IMR-90 (cell line): ENCODE data around the gene CARF. TPM values are rescaled to one million over a fixed set of nuclear protein-coding genes. Genes with fewer than 3 reads are reported as not detected.

Experiments
- ATAC-seq: fragments of 200-7000 bp; cut with Tn5 transposase; 2 replicates; pipeline ENCODE4 v1.9.1; 2020; ENCODE audit warnings: low read depth, mild to moderate bottlenecking, moderate library complexity
- BruUV-seq: library from RNA; stranded (reverse); fragments of 400-500 nt; replicated peaks from 2 replicates; lab custom pipeline; 2021; lab: Mats Ljungman, UMichigan
- CTCF ChIA-PET: fragments of 300-600 bp; formaldehyde crosslinking; extraction: SDS; loops from one replicate; lab custom pipeline; 2021; ENCODE audit warnings: antibody characterized with exemption; lab: Yijun Ruan, JAX
- POLR2A ChIA-PET: fragments of 300-600 bp; sonication (Branson Sonifier 250); formaldehyde crosslinking; loops from one replicate; lab custom pipeline; 2022; ENCODE audit warnings: antibody characterized with exemption; ENCODE audit not compliant: unreplicated experiment; lab: Charles Lee
- DNase-seq: peaks from one replicate; pipeline ENCODE4 v3.0.0; 2013
- H2AFZ ChIP-seq: replicated peaks from 2 replicates; pipeline ENCODE3; 2013; ENCODE audit warnings: low read length, mild to moderate bottlenecking; ENCODE audit not compliant: poor library complexity
- H2AK5ac ChIP-seq: 2 replicates; pipeline ENCODE4 v1.6.1; 2013; ENCODE audit warnings: low read depth, low read length, inconsistent platforms
- H2AK9ac ChIP-seq: replicated peaks from 2 replicates; pipeline ENCODE3; 2013; ENCODE audit warnings: mild to moderate bottlenecking, low read depth, low read length, moderate library complexity; ENCODE audit not compliant: poor library complexity
- H2BK120ac ChIP-seq: 2 replicates; pipeline ENCODE4 v1.6.1; 2013; ENCODE audit warnings: low read depth, low read length, inconsistent platforms
- H2BK15ac ChIP-seq: 3 replicates; pipeline ENCODE4 v1.6.1; 2013; ENCODE audit warnings: low read depth, low read length, inconsistent platforms
- H2BK20ac ChIP-seq: 2 replicates; pipeline ENCODE4 v1.6.1; 2013; ENCODE audit warnings: low read depth, mild to moderate bottlenecking, inconsistent platforms, low read length, moderate library complexity
- H2BK5ac ChIP-seq: 2 replicates; pipeline ENCODE4 v1.6.1; 2013; ENCODE audit warnings: mild to moderate bottlenecking, low read depth, low read length, inconsistent platforms; ENCODE audit not compliant: poor library complexity, severe bottlenecking
- H3K14ac ChIP-seq: replicated peaks from 2 replicates; pipeline ENCODE4 v1.6.1; 2013; ENCODE audit warnings: low read depth, low read length, inconsistent platforms
- H3K18ac ChIP-seq: 2 replicates; pipeline ENCODE4 v1.6.1; 2013; ENCODE audit warnings: low read depth, low read length, control low read depth
- H3K23ac ChIP-seq: 2 replicates; pipeline ENCODE4 v1.6.1; 2013; ENCODE audit warnings: low read depth, low read length, inconsistent platforms
- H3K27ac ChIP-seq: 2 replicates; pipeline ENCODE4 v1.5.1; 2013; ENCODE audit warnings: mild to moderate bottlenecking, control low read depth, low read length; ENCODE audit not compliant: insufficient read depth
- H3K27me3 ChIP-seq: 2 replicates; pipeline ENCODE4 v1.6.1; 2013; ENCODE audit warnings: low read length; ENCODE audit not compliant: control insufficient read depth, insufficient read depth
- H3K36me3 ChIP-seq: 2 replicates; pipeline ENCODE4 v1.6.1; 2013; ENCODE audit warnings: low read length, mixed read lengths; ENCODE audit not compliant: control insufficient read depth, insufficient read depth
- H3K4ac ChIP-seq: 2 replicates; pipeline ENCODE4 v1.6.1; 2013; ENCODE audit warnings: low read depth, low read length, inconsistent platforms
- H3K4me1 ChIP-seq: 2 replicates; pipeline ENCODE4 v1.6.1; 2013; ENCODE audit warnings: low read length, mixed read lengths; ENCODE audit not compliant: control insufficient read depth, insufficient read depth
- H3K4me2 ChIP-seq: 2 replicates; pipeline ENCODE4 v1.6.1; 2013; ENCODE audit warnings: low read depth, mild to moderate bottlenecking, control low read depth, low read length, moderate library complexity
- H3K4me3 ChIP-seq: 2 replicates; pipeline ENCODE4 v1.5.1; 2013; ENCODE audit warnings: low read depth, mild to moderate bottlenecking, control low read depth, low read length, moderate library complexity; ENCODE audit not compliant: insufficient read depth
- H3K56ac ChIP-seq: 2 replicates; pipeline ENCODE4 v1.6.1; 2013; ENCODE audit warnings: low read length, inconsistent platforms; ENCODE audit not compliant: insufficient read depth; ENCODE audit errors: extremely low read depth
- H3K79me1 ChIP-seq, 2 experiments: 2 replicates each; pipeline ENCODE4 v1.6.1; 2013; ENCODE audit warnings: low read length in 2 of 2, inconsistent platforms in 1 of 2, low read depth in 1 of 2
- H3K9ac ChIP-seq: 2 replicates; pipeline ENCODE4 v1.6.1; 2013; ENCODE audit warnings: low read depth, low read length, control low read depth
- H3K9me1 ChIP-seq: 2 replicates; pipeline ENCODE4 v1.6.1; 2013; ENCODE audit warnings: low read length, inconsistent platforms; ENCODE audit not compliant: insufficient read depth
- H3K9me3 ChIP-seq: 2 replicates; pipeline ENCODE4 v1.6.1; 2013; ENCODE audit warnings: low read length; ENCODE audit not compliant: control insufficient read depth, insufficient read depth
- H4K20me1 ChIP-seq: 2 replicates; pipeline ENCODE4 v1.6.1; 2013; ENCODE audit warnings: low read length, inconsistent platforms; ENCODE audit not compliant: insufficient read depth
- H4K5ac ChIP-seq: 2 replicates; pipeline ENCODE4 v1.6.1; 2013; ENCODE audit warnings: mild to moderate bottlenecking, low read depth, low read length, control low read depth
- H4K8ac ChIP-seq, 2 experiments: 2 replicates each; pipeline ENCODE4 v1.6.1; 2013; ENCODE audit warnings: low read depth in 2 of 2, low read length in 2 of 2, control low read depth in 1 of 2, inconsistent platforms in 1 of 2
- H4K91ac ChIP-seq: 2 replicates; pipeline ENCODE4 v1.6.1; 2013; ENCODE audit warnings: low read depth, low read length, inconsistent platforms; ENCODE audit not compliant: insufficient read depth
- CHD1 ChIP-seq: IDR thresholded peaks from 2 replicates; pipeline ENCODE4 v1.6.1; 2012; ENCODE audit warnings: low read depth, low read length, improper control_type of control experiment
- MAFK ChIP-seq: IDR thresholded peaks from 2 replicates; pipeline ENCODE4 v1.6.1; 2012; ENCODE audit warnings: low read depth, low read length, improper control_type of control experiment
- MXI1 ChIP-seq: IDR thresholded peaks from 2 replicates; pipeline ENCODE4 v1.6.1; 2012; ENCODE audit warnings: low read depth, mild to moderate bottlenecking, low read length, moderate library complexity, borderline replicate concordance
- POLR2A ChIP-seq: IDR thresholded peaks from 2 replicates; pipeline ENCODE4 v1.6.1; 2012; ENCODE audit warnings: mild to moderate bottlenecking, low read depth, low read length
- RAD21 ChIP-seq: IDR thresholded peaks from 2 replicates; pipeline ENCODE4 v1.6.1; 2012; ENCODE audit warnings: low read length, improper control_type of control experiment
- RCOR1 ChIP-seq: IDR thresholded peaks from 2 replicates; pipeline ENCODE4 v1.6.1; 2012; ENCODE audit warnings: mild to moderate bottlenecking, low read length, improper control_type of control experiment; ENCODE audit not compliant: insufficient replicate concordance
- RFX5 ChIP-seq: IDR thresholded peaks from 2 replicates; pipeline ENCODE4 v1.8.0; 2012; ENCODE audit warnings: low read depth, mild to moderate bottlenecking, low read length, moderate library complexity
- SMC3 ChIP-seq: fragments of 150-350 bp; IDR thresholded peaks from 2 replicates; pipeline ENCODE4 v1.6.1; 2016; ENCODE audit warnings: low read depth, mild to moderate bottlenecking, antibody characterized with exemption, low read length, moderate library complexity
- WGBS, 2 experiments: methylation state at CpG; one replicate each; pipeline versions ENCODE4 v1.1.5 to v1.1.7; 2013; ENCODE audit warnings: missing lambda C conversion rate in 2 of 2; ENCODE audit not compliant: insufficient read length in 1 of 2; ENCODE audit errors: extremely low coverage in 2 of 2; 5-methylcytosine and 5-hydroxymethylcytosine counted together
- dilution Hi-C: fragments of 300-500 bp; cut with HindIII; formaldehyde crosslinking; loops from one replicate; pipeline ENCODE4 v1.14.3; 2018; ENCODE audit warnings: low sequenced_read_pairs; ENCODE audit not compliant: unreplicated experiment
- in situ Hi-C: fragments of 300-500 bp; cut with MboI; formaldehyde crosslinking; loops from 3 replicates; pipeline ENCODE4 v1.14.3; 2019; ENCODE audit warnings: low sequenced_read_pairs, inconsistent platforms, mixed read lengths
- intact Hi-C: fragments of 100-400 bp; cut with micrococcal nuclease; formaldehyde crosslinking; loops from 2 replicates; pipeline ENCODE4 v1.10.0; 2022
- polyA plus RNA-seq, 3 experiments: library from polyadenylated mRNA; depleted of rRNA; stranded (reverse); fragments of >200 nt; gene quantifications; 2 replicates each; pipeline ENCODE4 v1.2.3, GENCODE V29; 2012; ENCODE audit warnings: low replicate concordance in 1 of 3
- total RNA-seq: library from RNA; depleted of rRNA; stranded (reverse); fragments of >200 nt; gene quantifications from 2 replicates; pipeline ENCODE4 v1.2.3, GENCODE V29; 2012
- TF ChIP-seq, protein P1 (sequence below): fragments of 150-350 bp; IDR thresholded peaks from 2 replicates; pipeline ENCODE4 v1.6.1; 2016; ENCODE audit warnings: low read depth, mild to moderate bottlenecking, low read length, moderate library complexity, borderline replicate concordance
- TF ChIP-seq, protein P2 (sequence below): conservative IDR thresholded peaks from 2 replicates; pipeline ENCODE4 v1.5.1; 2012; ENCODE audit warnings: mild to moderate bottlenecking, low read depth, low read length, improper control_type of control experiment

CARF gene
- total and polyA plus RNA-seq, 2 of the 4 experiments (the other 2 are of a cell fraction), result 2.4 to 5.6 TPM

DNA sequence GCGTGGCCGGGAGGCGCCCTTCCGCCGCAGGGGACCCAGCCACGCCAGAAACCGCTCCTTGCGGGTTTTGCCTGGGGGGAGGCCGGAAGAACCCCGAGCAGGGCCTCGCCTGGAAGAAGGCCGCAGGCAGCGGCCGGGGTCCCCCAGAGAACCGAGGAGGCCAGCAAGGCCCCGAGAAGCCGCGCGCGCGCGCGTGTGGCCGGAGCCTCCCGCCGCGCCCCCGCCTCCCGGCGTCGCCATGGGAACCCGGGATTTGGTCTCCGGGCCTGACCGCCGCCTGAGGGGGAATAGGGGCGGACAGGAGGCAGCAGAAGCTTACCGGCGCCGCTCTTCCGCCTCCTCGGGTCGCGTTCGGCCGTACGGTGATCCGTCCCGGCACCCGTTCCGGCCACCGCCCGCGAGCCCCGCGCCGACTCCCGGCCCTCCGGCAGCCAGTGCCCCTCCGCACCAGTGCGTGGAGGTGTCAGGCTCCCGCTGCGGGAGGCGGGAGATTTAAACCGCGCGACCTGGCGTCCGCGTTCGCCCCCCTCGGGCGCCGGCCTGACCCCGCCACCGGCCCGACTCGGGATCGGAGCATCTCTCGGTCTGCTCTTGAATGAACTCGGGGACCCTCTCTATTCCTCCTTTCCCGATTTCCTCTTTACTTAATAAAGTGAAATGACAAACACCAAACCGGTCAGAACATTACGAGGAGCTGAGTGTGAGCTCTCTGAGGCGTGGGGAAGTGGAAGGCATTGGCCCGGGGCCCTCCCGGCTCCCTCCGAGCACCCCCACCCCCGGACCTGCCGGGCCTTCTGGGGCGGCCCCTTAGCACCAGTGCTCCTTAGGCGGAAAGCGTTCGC is 40.6 kb upstream of the CARF start, which contains the start of gene ICA1L:
TSS of gene ICA1L (minus strand) at position 467 of the 842 bp plus-strand sequence. CDS start 42,757 bp downstream, outside the sequence.
- no peaks in the 10 kb centered on the region for H4K20me1 ChIP-seq
- no peaks in the 10 kb centered on the region for H3K79me1 ChIP-seq
- ChIA-PET CTCF (interaction anchor here (1.5 kb wide), 2 partner anchors 282 to 283 kb away, joined by 4 to 6 read pairs; no protein-coding TSS in a partner anchor), POLR2A (interaction anchor here (0.6 kb wide), 1 partner anchor 32 kb away, joined by 15 read pairs; no protein-coding TSS in a partner anchor)
- peak; percentile 49 for DNase-seq
- no peak within 1 kb of the TSS for H2BK20ac ChIP-seq
- H3K9me3 ChIP-seq, result no peaks in the 10 kb centered on the region
- TF ChIP-seq MXI1 (peak; percentile 75), MAFK (no peak), RAD21 (no peak), CHD1 (no peak), RCOR1 (no peak), POLR2A (no peak), SMC3 (no peak), RFX5 (no peak)
- TF ChIP-seq, protein P1, sequence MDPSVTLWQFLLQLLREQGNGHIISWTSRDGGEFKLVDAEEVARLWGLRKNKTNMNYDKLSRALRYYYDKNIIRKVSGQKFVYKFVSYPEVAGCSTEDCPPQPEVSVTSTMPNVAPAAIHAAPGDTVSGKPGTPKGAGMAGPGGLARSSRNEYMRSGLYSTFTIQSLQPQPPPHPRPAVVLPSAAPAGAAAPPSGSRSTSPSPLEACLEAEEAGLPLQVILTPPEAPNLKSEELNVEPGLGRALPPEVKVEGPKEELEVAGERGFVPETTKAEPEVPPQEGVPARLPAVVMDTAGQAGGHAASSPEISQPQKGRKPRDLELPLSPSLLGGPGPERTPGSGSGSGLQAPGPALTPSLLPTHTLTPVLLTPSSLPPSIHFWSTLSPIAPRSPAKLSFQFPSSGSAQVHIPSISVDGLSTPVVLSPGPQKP, result no peak
- TF ChIP-seq, protein P2, sequence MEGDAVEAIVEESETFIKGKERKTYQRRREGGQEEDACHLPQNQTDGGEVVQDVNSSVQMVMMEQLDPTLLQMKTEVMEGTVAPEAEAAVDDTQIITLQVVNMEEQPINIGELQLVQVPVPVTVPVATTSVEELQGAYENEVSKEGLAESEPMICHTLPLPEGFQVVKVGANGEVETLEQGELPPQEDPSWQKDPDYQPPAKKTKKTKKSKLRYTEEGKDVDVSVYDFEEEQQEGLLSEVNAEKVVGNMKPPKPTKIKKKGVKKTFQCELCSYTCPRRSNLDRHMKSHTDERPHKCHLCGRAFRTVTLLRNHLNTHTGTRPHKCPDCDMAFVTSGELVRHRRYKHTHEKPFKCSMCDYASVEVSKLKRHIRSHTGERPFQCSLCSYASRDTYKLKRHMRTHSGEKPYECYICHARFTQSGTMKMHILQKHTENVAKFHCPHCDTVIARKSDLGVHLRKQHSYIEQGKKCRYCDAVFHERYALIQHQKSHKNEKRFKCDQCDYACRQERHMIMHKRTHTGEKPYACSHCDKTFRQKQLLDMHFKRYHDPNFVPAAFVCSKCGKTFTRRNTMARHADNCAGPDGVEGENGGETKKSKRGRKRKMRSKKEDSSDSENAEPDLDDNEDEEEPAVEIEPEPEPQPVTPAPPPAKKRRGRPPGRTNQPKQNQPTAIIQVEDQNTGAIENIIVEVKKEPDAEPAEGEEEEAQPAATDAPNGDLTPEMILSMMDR, result peak; percentile 8; the same call in 1 of the 2 replicates
- dilution Hi-C loops, result no loop called here
- no peak within 1 kb of the TSS for H2BK15ac ChIP-seq
- H3K4me1 ChIP-seq, result no peaks in the 10 kb centered on the region
- peak within 1 kb of the TSS; percentile 22 to 40; a peak in 1 of 4 replicates for H4K8ac ChIP-seq
- H2AK5ac ChIP-seq, result no peak within 1 kb of the TSS
- H3K27me3 ChIP-seq, result no peaks in the 10 kb centered on the region
- no peaks in the 10 kb centered on the region for H3K9me1 ChIP-seq
- peak within 1 kb of the TSS; percentile 69; the same call in 1 of the 2 replicates for H3K14ac ChIP-seq
- WGBS, 2 experiments, result 1% methylated on average over 54 of the region's 93 CpGs; no CpG with 5 or more reads in 1 of the 2 experiments
- 0 out of 2 replicates have a peak within 1 kb of the TSS, but pooled peaks have one; percentile 4 for H3K4ac ChIP-seq
- no peak within 1 kb of the TSS; the same call in 1 of the 2 replicates for H2BK120ac ChIP-seq
- peak within 1 kb of the TSS; percentile 97 for H2AFZ ChIP-seq
- no peak within 1 kb of the TSS for H3K18ac ChIP-seq
- H4K91ac ChIP-seq, result peak within 1 kb of the TSS; percentile 21; the same call in 1 of the 2 replicates
- peak within 1 kb of the TSS; percentile 7 for H2BK5ac ChIP-seq
- H3K27ac ChIP-seq, result peak within 1 kb of the TSS; percentile 39
- BruUV-seq, result no TSS peak
- ATAC-seq, result peak; percentile 89
- intact Hi-C loops, result loop anchor here (1.0 to 5.0 kb wide), 3 partner anchors 237 to 299 kb away; partner anchors contain the start of gene FAM117B
- H3K9ac ChIP-seq, result peak within 1 kb of the TSS; percentile 51
- peak within 1 kb of the TSS; percentile 96 for H3K4me2 ChIP-seq
- peak within 1 kb of the TSS; percentile 91 for H3K4me3 ChIP-seq
- no peak within 1 kb of the TSS for H3K56ac ChIP-seq
- peak within 1 kb of the TSS; percentile 70; the same call in 1 of the 2 replicates for H3K23ac ChIP-seq
- in situ Hi-C loops, result loop anchor here (10.0 kb wide), 1 partner anchor 277 kb away; no protein-coding TSS in a partner anchor
- H3K36me3 ChIP-seq, result no peaks in the 10 kb centered on the region
- H2AK9ac ChIP-seq, result peak within 1 kb of the TSS; percentile 73
- H4K5ac ChIP-seq, result no peak within 1 kb of the TSS
